Neural cell (in vitro differentiated cells): ENCODE measurements around the gene TP53I3.

ENCODE experiments used
- CTCF ChIP-seq: fragments of 450-650 bp; IDR thresholded peaks from 2 replicates; pipeline ENCODE4 v1.5.1; 2014; ENCODE audit warnings: antibody characterized with exemption, mild to moderate bottlenecking, moderate library complexity; ENCODE audit not compliant: poor library complexity, severe bottlenecking
- EP300 ChIP-seq: fragments of 450-650 bp; conservative IDR thresholded peaks from 2 replicates; pipeline ENCODE4 v1.6.1; 2014; ENCODE audit warnings: antibody characterized with exemption, mild to moderate bottlenecking, moderate library complexity; ENCODE audit not compliant: poor library complexity, severe bottlenecking
- EZH2 ChIP-seq: fragments of 200-600, 300-800 bp; shearing (Covaris generic), sonication (generic); IDR thresholded peaks from 2 replicates; pipeline ENCODE4 v1.6.1; 2014; ENCODE audit warnings: antibody characterized with exemption, low read length, borderline replicate concordance, mild to moderate bottlenecking; ENCODE audit not compliant: insufficient read depth, poor library complexity, severe bottlenecking
- MXI1 ChIP-seq: fragments of 450-650 bp; conservative IDR thresholded peaks from 2 replicates; pipeline ENCODE4 v1.6.1; 2014; ENCODE audit warnings: antibody characterized with exemption, mild to moderate bottlenecking; ENCODE audit not compliant: poor library complexity, severe bottlenecking
- POLR2AphosphoS5 ChIP-seq: IDR thresholded peaks from 2 replicates; pipeline ENCODE4 v1.6.1; 2012
- RAD21 ChIP-seq: fragments of 450-650 bp; conservative IDR thresholded peaks from 2 replicates; pipeline ENCODE4 v1.6.1; 2014; ENCODE audit warnings: antibody characterized with exemption, mild to moderate bottlenecking, moderate library complexity
- SMC3 ChIP-seq: fragments of 450-650 bp; conservative IDR thresholded peaks from 2 replicates; pipeline ENCODE4 v1.6.1; 2014; ENCODE audit warnings: antibody characterized with exemption, mild to moderate bottlenecking, moderate library complexity; ENCODE audit not compliant: poor library complexity
- TAF1 ChIP-seq: IDR thresholded peaks from 2 replicates; pipeline ENCODE4 v1.6.1; 2012; ENCODE audit warnings: low read depth

- TF ChIP-seq TAF1, result no peak
- TF ChIP-seq POLR2AphosphoS5, result no peak
- TF ChIP-seq RAD21, result no peak
- TF ChIP-seq CTCF, result no peak
- TF ChIP-seq EP300, result no peak
- no peak for TF ChIP-seq MXI1
- no peak for TF ChIP-seq SMC3
- TF ChIP-seq EZH2, result no peak
These were observed 31.7 kb downstream of the TP53I3 start for GRCh38 chr2:24052951-24053350.
